Right ventricle myocardium superior (tissue), 1 donor: ENCODE data around the gene TPST2. TPM values are rescaled to one million over a fixed set of nuclear protein-coding genes. Genes with fewer than 3 reads are reported as not detected.
"Not testable (repeated sequence)": the region's sequence is repeated elsewhere in the genome, so short reads cannot be mapped to it uniquely, and the experiment has no call there.

Experiments
- ATAC-seq: fragments of 200-7000 bp; cut with Tn5 transposase; one replicate; pipeline ENCODE4 v1.9.1; 2020; ENCODE audit warnings: mild to moderate bottlenecking; ENCODE audit not compliant: poor library complexity
- DNase-seq: peaks from one replicate; pipeline ENCODE4 v3.0.0-alpha.2; 2020
- intact Hi-C: fragments of 100-400 bp; cut with DNase I; formaldehyde crosslinking; loops from one replicate; pipeline ENCODE4 v1.11.2; 2022
- total RNA-seq: library from RNA; stranded (reverse); fragmentation: NEBNext Ultra II Directional; extraction: Animal tissue kit (Norgen Biotek cat#: 25700); gene quantifications from one replicate; pipeline ENCODE4 v1.2.1, GENCODE V29; 2021
- donor health status: DM: no; HTN: yes; CAD: no; lungs with severe emphysema.

Gene TPST2
- total RNA-seq, 1 donor from 2014 or later = 30.1 TPM

GRCh38 chr22:26546282-26546681, 43.6 kb downstream of the TPST2 start:
- DNase-seq = peak; percentile 82
- peak; percentile 81 for ATAC-seq
- intact Hi-C loops = loop anchor here (2.0 kb wide), 1 partner anchor 17 kb away; no protein-coding TSS in a partner anchor

DNA sequence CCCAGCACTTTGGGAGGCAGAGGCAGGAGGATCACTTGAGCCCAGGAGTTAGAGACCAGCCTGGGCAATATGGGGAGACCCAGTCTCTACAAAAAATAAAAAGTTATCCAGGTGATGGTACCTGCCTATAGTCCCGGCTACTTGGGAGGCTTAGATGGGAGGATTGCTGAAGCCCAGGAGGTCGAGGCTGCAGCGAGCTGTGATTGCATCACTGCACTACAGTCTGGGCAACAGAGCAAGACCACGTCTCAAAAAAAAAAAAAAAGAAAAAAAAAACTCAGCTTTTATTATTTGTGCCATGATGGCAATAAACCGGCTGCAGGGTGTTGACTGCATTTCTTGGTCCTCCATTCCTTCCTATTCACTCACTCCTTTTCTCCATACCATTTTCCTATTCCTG, 44.1 kb downstream of the TPST2 start:
- DNase-seq (no peak), ATAC-seq (no peak)
- intact Hi-C loops = loop anchor here (2.0 kb wide), 1 partner anchor 17 kb away; no protein-coding TSS in a partner anchor

GRCh38 chr22:26545385-26545784, 44.5 kb downstream of the TPST2 start:
- ATAC-seq = no peak
- intact Hi-C loops = no loop called here
- DNase-seq = no peak

DNA sequence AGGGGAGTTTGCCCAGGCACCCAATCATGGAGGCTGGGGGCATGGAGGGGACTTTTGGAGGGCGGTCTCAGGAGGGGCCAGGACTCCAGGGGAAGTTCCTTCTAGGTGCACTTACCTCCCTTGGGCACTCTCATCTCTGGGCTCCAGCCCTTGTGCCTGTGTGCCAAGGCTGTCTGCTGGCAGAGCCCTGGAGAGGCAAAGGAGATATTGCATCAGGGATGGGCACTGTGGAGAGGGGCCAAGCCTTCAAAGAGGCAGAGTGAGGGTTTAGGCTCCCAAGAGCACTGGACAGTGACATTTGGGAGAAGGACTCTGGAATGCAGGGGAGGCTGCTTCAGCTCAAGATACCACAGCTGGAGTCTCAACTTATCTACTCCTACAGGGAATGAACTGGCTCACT, 45.4 kb downstream of the TPST2 start:
- intact Hi-C loops = no loop called here
- ATAC-seq (no peak), DNase-seq (no peak)

DNA sequence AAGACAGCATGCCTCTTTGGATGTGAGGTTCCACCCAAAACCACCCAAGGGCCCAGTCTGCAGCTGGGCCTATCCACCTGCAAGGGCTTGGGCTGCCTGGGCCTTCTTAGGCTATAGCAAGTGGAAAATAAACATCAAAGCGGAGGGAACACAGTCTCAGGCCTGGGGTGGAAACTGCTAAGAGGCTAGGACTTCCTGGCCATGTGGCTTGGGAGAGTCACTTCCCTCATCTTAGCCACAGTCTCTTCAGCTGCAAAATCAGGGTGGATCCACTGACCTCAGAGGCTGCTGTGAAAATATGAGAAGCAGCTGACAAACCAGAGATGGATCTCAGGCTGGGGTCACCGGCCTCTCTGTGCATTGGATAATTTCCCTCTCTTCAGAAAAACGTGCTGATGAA, 47.1 kb downstream of the TPST2 start:
- ATAC-seq (no peak), DNase-seq (no peak)
- intact Hi-C loops = no loop called here

DNA sequence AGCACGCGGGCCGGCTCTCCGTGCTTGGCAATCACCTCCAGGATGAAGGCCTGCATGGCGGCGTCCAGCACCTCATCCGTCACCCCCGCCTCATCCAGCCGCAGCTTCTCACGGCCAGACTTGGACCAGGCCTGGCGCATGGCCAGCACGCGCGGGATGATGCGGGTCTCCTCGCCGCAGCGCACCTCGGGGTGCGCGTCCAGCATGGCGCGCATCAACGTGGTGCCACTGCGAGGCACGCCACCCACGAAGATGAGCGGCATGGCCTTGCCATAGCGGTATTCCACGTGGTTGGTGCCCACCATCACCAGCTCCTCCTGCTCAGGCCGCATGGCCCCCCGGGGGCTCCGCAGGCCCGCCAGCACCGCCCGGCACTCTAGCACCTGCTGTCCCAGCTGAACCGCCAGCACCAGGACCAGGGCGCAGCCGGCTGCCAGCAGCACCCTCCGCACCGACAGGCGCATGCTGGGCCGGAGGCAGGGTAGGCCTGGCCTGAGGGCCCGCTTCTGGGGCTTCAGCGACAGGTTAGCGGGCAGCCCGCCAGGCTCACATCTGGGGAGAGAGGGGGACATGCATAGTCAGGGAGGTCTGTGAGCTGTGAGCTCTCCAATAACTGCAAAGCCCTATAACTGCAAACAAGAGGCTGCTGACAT, 48.6 kb downstream of the TPST2 start:
- DNase-seq = no peak
- no peak for ATAC-seq
- intact Hi-C loops = no loop called here

DNA sequence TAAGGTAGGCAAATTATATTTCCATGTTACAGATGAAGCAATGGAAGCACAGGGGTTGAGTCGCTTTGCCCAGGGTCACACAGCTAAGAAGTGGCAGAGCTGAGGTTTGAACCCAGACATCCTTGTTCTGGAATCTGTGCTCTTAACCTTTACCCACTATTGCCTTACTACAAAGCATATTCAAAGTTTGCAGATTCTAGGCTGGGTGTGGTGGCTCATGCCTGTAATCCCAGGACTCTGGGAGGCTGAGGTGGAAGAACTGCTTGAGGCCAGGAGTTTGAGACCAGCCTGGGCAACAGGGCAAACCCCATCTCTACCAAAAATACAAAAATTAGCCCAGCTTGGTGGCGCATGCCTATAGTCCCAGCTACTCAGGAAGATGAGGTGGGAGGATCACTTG, 49.8 kb downstream of the TPST2 start:
- DNase-seq (no peak), ATAC-seq (no peak)
- intact Hi-C loops = no loop called here

DNA sequence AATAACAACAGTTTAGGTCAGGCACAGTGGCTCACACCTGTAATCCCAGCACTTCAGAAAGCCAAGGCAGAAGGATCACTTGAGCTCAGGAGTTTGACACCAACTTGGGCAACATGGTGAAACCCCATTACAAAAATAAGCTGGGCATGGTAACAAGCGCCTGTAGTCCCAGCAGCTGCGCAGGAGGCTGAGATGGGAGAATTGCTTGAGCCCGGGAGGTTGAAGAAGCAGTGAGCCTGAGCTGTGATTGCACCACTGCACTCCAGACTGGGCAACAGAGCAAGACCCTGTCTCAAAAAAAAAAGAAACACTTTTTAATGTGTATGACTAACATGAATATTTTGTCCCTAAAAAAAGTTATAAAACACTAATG, 53.2 kb downstream of the TPST2 start:
- intact Hi-C loops = no loop called here
- no peak for DNase-seq
- no peak for ATAC-seq

DNA sequence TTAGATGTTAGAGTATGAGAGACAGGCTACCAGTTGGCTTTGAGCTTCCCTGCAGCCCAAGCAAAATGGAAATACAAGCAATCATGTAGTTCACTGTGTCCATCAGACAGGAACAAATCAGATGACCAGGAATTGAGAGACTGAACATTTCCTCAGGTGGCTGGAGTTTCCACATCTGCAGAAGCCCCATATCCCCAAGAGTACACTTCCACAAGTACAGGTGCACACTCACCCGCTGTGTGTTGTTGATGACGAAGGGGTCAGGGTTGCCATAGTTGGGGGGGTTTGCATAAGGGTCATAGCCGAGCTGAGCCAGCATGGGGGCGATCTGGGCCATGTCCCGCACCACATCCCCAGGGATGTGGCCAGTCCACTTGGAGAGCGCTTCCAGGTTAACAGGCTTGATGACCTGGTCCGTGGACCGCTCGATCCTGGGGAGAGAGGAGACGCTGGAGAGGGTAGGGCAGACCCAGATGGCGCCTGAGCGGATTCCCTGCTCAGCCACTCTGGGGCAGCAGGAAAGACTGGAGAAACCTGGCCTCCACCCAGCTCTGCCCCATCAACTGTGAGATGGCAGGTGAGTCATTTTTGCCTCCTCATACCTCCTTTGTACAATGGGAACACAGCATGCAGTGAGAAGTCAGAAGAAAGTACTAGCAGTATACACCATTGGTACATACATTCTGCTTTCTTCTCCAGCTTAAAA, 53.7 kb downstream of the TPST2 start:
- no peak for ATAC-seq
- intact Hi-C loops = no loop called here
- DNase-seq = no peak

DNA sequence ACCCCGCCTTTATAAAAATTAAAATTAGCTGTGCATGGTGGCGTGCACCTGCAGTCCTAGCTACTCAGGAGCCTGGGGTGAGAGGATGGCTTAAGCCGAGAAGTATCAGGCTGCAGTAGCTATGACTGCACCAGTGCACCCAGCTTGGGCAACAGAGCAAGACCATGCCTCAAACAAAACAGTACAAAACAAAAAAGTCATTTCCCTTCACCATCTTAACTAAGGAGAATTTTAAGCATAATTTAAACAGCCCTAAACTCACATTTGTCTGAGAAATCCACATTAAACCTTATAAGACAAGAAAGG, 54.4 kb downstream of the TPST2 start:
- intact Hi-C loops = no loop called here
- DNase-seq (no peak), ATAC-seq (no peak)

GRCh38 chr22:26534874-26535602, 54.9 kb downstream of the TPST2 start:
- ATAC-seq (peak; percentile 36), DNase-seq (no peak)
- intact Hi-C loops = no loop called here

DNA sequence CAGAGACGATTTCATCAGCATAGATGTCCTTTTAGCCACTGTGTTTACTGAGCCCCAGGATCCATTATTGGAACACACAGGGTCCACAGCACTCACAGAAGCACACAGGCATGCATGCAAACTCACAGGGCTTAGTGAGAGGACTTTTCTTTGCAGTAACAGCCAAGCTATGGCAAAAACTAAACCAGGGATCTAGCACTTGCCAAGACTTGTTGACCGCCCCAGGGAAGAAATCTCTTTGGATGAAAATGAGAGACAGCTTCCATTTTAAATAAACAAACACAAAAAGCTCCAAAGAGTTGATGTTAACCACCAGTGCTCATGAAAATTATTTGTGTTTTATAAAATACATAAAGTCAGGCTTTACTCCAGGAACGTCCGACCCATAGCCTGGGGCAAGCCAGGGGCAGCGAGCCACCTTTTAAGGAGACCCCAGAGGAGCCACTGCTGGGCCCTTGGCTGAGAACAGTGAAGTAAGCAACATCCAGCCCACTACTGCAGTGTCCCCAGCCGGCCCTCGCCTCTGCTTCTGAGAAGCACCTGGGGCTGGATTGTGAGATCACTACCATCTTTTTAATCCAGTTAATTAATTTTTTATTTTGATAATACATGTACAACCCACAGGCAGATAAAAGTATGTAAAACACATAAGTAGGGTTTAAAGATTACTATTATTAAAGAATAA, 55.6 kb downstream of the TPST2 start:
- ATAC-seq = no peak
- intact Hi-C loops = no loop called here
- no peak for DNase-seq

- no peak for ATAC-seq
- no peak for DNase-seq
- intact Hi-C loops = loop anchor here (2.0 kb wide), 1 partner anchor 17 kb away; no protein-coding TSS in a partner anchor
Observed at GRCh38 chr22:26529345-26529744, 60.6 kb downstream of the TPST2 start.

GRCh38 chr22:26528518-26528917, 61.4 kb downstream of the TPST2 start:
- not testable (repeated sequence) for ATAC-seq, DNase-seq
- intact Hi-C loops = loop anchor here (2.0 kb wide), 1 partner anchor 18 kb away; no protein-coding TSS in a partner anchor

GRCh38 chr22:26527574-26528465, 62.1 kb downstream of the TPST2 start:
- intact Hi-C loops = loop anchor here (2.0 kb wide), 1 partner anchor 19 kb away; no protein-coding TSS in a partner anchor
- no peak for DNase-seq
- ATAC-seq = peak; percentile 92

- intact Hi-C loops = no loop called here
Observed at GRCh38 chr22:26527167-26527566, 62.8 kb downstream of the TPST2 start.

DNA sequence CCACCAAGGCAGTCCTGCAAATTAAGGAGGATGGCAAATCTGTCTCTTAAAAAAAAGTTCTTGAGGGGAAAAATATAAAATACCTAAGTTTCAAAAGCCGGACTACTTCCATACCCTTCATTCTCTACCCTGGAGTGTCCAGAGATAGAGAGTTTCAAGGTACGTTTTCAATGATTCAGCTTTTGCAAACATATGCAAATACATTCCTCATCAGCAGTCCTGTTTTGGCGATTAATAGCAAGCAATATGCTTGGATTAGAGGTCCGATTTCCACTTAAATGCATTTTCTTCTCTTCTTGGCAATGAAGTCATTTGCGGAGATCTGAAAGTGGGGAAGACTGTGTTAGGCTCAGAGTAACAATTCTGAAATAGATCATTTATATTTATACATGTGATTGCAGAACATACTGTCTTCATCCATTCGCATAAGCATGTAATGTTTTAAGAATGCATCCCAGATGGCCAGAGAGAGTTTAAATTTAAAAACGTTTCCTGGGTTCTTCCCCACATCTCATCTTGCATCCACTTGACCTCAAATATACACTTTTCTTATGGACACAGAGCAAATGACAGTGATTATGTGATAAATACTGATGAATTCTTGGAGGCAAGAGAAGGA, 63.9 kb downstream of the TPST2 start:
- intact Hi-C loops = no loop called here
- ATAC-seq = no peak
- no peak for DNase-seq

More at GRCh38 chr22:26527167-26527566, 62.8 kb downstream of the TPST2 start:
- DNase-seq (no peak), ATAC-seq (peak; percentile 28)

DNA sequence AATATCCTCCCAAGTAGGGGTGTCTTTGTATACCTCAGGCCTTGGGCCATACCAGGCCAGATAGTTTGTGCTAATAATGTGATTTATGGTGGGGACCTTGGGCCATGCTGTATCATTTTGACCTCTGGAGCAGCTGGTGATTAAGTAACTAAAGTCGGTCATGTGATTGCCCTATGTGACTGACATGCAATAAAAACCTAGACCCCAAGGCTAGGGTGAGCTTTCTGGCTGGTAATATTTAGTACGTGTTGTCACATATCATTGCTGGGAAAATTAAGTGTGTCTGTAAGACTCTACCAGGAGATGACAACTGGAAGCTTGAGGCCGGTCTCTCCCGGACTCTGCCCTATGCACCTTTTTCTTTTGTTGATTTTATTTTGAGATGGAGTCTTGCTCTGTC, 65.1 kb downstream of the TPST2 start:
- no peak for DNase-seq
- ATAC-seq = no peak
- intact Hi-C loops = no loop called here
